ENCODE results near the gene HOXB13.
A peak's percentile ranks its signal among the peaks of the same experiment; 100 is the strongest.

Gene HOXB13

DNA sequence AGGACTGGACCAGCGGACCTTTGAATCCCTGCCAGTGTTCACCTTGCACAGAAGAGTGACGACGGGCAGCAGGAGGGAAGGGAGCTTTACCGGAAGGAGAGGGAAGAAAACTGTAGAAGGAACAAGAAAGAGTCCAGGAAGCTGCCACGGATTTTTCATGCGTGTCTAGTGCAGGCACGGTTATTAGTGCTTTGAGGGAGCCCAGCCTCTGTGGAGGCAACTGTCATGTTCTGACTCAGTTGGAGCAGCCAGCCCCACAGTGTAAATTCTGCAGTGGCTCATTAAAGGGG is 6.5 kb upstream of the HOXB13 start:
- no peaks in the 10 kb centered on the region for H3K9me3 Mint-ChIP-seq
- peaks cover 34% of the 10 kb centered on the region for H3K4me1 Mint-ChIP-seq
- DNase-seq (no peak), ATAC-seq (no peak)
- H3K27me3 Mint-ChIP-seq, result peaks cover 97% of the 10 kb centered on the region
- H3K4me3 Mint-ChIP-seq, result no peak overlapping the region
- H3K27ac Mint-ChIP-seq, result no peak overlapping the region

DNA sequence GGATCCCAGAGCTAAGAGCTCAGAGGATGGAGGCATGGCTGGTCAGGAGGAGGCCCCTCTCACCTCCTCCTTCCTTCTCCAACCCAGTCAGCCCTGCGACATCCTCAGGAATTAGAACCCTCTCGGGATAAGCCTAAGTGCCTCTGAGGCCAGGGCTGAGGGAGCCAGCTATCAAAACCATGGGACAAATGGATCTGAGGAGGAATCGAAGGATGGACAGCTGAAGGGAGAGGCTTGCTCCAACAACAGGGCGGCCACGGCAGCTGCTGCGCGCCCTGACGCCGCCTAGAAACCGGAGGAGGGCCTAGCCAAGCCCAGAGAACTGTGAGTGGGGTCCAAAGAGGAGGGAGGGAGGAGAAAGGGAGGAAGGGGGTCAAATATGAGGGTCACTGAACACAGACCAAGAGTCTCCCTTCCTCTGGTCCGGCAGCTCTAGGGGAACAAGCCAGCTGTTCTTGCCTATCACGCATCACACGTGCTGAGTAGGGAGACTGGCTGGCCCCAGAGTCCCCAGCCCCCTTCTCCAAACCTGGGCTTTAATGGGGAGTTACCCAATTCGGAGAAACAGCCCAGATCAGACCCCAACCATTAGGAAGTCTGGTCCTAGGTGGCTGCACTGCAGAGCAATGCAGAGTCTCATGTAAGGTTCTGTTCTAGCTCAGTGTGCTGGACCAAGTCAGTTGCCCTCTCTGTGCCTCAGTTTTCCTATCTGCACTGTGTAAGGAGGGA is 5.9 kb upstream of the HOXB13 start:
- H3K27me3 Mint-ChIP-seq, result peaks cover 97% of the 10 kb centered on the region
- no peak overlapping the region for H3K27ac Mint-ChIP-seq
- no peak for DNase-seq
- H3K4me1 Mint-ChIP-seq, result peaks cover 32% of the 10 kb centered on the region
- no peak for ATAC-seq
- H3K4me3 Mint-ChIP-seq, result no peak overlapping the region
- H3K9me3 Mint-ChIP-seq, result no peaks in the 10 kb centered on the region

DNA sequence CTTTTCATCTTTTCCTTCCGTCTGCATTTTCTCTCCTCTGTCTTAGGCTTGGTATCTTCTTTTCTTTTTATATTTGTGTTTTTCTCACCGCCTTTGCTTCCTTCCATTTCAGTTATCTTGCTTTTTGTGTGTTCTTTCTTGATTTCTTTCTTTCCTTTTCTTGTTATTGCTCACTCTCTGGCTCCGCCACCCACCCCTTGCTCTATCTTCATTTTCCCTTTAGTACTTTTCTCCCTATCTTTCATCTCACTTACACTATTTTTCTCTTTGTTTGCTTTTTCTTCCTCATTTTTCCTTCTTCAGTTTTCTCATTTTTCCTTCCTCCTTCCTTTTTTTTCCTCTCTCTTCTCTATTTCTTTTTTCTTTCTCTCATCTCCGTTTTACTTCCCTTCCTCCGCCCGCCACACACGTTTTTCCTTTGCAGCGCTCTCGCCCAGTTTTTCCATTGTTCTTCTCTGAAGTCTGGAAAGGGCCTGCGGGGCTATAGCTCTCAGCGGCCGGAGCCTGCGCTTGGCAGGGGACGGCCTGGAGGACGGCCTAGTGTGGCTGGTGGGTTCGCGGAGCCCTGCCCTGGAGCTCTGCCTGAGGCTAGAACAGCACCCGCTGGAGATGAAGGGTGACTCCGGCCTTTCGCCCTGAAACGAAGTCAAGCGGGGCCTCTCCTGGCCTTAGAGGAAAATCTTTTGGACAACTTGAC is 5.2 kb upstream of the HOXB13 start:
- Mint-ChIP-seq H3K27ac (no peak overlapping the region), H3K4me3 (peak overlapping the region; percentile 67 to 70), H3K27me3 (peaks cover 97% of the 10 kb centered on the region), H3K4me1 (peaks cover 32% of the 10 kb centered on the region), H3K9me3 (no peaks in the 10 kb centered on the region)
- ATAC-seq (no peak), DNase-seq (no peak)

DNA sequence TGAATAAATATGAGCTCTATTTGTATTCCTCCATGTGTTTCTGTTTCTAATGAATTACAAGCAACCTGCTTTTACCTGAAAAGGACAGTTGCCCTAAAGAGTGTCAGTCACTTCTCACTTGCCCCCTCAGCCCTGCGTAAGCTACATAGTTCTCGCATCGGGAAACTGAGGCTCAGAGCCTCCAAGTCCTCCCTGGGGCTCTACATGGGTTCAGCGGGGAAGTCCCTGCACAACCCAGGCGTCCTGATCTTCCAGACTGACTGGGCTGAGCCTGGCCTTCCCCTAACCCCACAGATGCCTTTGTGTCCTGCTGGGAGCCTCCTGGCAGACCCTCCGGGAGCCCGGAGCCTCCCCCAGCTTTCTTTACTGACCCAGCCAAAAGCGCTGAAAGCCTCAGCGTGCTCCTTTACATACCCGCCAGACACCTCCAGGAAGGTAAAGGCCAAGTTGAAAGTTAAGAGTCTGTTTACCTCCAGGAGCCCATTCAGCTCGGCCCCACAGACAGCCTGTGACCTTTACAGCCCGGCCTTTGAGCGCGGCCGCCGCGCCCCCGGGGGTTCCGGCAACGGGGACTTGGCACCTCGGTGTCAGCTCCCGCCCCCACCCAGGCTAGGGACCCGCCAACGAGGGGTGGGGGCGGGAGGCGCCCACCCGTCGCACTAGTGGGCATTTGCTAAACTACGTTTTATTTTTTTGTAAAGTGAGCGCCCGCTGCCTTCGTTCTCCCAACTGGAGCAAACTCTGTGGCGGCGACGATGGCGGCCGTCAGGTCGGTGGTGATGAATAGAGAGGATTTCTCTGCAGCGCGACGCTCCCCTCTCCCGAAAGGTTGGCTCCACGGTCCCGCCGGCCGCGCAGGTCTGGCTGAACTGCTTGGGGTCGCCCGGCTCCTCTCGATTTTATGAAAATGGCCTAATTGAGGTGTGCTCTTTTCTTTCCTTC is 4.4 kb upstream of the HOXB13 start:
- no peak for DNase-seq
- no peaks in the 10 kb centered on the region for H3K9me3 Mint-ChIP-seq
- H3K27ac Mint-ChIP-seq, result no peak overlapping the region
- no peak for ATAC-seq
- H3K27me3 Mint-ChIP-seq, result peaks cover 97% of the 10 kb centered on the region
- peaks cover 36% of the 10 kb centered on the region for H3K4me1 Mint-ChIP-seq
- peak overlapping the region; percentile 67 to 70 for H3K4me3 Mint-ChIP-seq

DNA sequence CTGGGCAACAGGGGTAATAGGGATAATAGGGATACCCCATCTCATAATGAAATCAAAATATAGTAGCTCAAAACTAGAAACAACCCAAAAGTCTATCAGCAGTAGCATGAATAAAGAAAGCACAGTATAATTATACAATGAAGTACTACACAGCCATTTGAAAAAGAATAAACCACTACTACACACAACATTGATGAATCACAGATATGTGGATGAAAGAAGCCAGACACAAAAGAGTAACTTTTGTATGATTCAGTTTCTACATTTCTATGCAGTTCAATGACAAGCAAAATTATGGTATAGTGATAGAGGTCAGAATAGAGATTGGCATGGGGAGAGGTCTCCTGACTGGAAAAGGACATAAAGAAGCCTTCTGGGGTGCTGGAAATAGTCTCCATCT is 2.8 kb upstream of the HOXB13 start:
- DNase-seq (no peak), ATAC-seq (no peak)
- H3K9me3 Mint-ChIP-seq, result no peaks in the 10 kb centered on the region
- peaks cover 97% of the 10 kb centered on the region for H3K27me3 Mint-ChIP-seq
- peaks cover 48% of the 10 kb centered on the region for H3K4me1 Mint-ChIP-seq
- no peak overlapping the region for H3K4me3 Mint-ChIP-seq
- H3K27ac Mint-ChIP-seq, result no peak overlapping the region

DNA sequence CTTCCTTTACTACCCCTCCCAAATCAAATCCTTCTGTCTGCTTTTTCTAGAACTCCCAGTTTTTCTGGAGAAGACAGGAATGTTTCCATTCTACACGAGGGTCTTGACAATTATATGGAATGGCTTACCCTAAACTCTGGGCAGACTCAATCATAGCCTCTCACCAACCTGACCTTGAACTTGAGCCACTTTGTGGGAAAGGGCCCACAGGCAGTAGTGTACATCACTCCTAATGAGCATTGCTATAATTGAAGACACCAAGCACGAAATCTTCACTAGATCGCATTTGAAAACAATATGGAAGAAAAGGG is 1.6 kb upstream of the HOXB13 start:
- Mint-ChIP-seq H3K4me3 (no peak overlapping the region), H3K4me1 (peaks cover 57% of the 10 kb centered on the region), H3K27me3 (peaks cover 97% of the 10 kb centered on the region), H3K27ac (no peak overlapping the region), H3K9me3 (no peaks in the 10 kb centered on the region)
- DNase-seq (no peak), ATAC-seq (no peak)

DNA sequence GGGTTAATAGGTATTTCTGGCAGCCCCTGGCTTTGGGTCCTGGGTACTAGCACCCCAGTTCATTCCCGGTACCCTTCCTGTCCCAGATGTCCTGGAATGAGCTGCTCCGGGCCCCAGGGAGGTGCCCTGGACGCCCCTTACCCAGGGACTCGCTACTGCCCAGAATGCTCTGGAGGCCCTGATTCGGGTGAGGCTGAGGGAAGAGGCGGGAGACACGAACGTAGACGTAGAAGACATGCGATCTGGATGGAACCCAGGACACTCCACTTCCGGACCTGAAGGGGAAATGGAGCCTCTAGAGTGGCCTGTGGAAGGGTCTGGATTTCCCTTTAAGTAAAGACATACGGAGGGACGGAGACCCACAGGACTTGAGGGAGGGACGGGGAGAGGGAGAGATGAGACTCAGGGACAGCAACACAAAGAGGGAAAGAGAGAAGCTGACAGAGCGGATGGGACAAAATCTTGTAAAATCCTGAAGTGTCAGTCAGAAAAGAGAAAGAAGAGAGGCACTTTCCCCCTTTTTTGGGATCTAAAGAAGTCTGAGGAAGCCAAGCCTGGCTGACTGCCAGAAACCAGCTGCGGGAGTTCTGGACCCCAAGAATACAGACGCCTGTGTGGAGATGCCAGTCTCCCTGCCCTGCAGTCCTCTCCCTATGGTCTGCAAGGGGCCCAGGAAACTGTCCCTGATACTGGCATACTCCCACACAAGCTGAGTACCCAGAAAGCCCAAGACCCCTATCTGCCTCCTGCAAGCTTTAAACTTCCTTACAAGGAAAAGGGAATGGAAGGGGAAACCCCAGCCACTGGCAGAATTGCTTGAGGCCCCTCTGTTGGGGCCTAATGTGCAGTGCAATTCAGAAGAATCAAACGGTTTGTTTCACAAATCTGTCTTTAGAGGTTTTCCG is 1.0 kb upstream of the HOXB13 start:
- Mint-ChIP-seq H3K9me3 (no peaks in the 10 kb centered on the region), H3K27me3 (peaks cover 97% of the 10 kb centered on the region), H3K27ac (no peak overlapping the region), H3K4me1 (peaks cover 63% of the 10 kb centered on the region), H3K4me3 (peak overlapping the region in 1 of 2 donors; percentile 63)
- ATAC-seq (no peak), DNase-seq (no peak)

DNA sequence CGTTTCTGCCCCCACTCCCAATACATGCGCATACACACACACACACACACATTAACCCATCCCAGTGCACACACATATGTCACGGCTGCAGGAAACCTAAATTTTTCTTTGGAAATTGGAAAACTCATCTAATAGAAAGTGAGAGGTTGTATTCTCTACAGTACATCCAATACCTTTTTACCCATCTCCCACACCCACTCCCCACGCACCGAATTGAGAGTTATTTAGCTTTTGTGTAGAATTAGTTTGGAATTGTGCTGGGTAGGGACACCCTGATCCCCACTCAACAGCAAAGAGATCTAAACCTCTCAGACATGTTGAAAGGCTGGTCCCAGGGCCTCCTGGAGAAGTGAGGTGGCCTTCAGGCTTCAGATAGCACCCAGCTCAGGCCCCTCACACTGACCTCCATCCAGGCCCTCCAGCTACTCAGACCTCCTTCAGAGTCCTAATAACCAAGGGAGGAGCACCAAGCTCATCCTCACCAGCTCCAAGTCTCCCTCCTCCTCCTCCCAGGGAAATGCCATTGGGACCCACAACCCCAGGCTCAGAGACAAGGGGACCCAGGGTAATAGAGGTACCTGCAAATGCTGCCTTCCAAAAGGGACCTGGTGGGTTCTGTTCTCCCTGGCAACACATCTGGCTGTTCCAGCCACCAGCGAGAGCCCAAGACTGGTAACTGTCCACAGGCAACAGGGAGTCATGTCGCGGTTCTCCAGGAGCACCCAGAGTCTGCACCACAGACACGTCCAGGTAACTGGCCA is 955 bp downstream of the HOXB13 start:
- Mint-ChIP-seq H3K4me1 (peaks cover 68% of the 10 kb centered on the region), H3K27ac (no peak overlapping the region), H3K9me3 (no peaks in the 10 kb centered on the region), H3K27me3 (peaks cover 97% of the 10 kb centered on the region), H3K4me3 (peak overlapping the region; percentile 63 to 64)
- no peak for ATAC-seq
- DNase-seq, result no peak

DNA sequence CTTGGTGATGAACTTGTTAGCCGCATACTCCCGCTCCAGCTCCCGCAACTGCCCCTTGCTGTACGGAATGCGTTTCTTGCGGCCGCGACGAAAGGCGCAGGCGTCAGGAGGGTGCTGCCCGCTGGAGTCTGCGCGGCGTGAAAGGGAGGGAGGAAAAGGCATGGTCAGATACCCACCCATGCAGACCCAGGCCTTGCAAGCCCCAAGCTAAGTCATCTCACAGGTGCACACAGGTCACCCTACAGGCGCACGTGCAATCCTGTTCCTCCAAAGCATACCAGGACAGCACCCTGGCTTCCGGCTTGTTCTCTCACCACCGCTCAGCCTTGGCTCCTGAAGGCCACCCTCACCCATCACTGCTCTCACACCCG is 1.6 kb downstream of the HOXB13 start:
- peaks cover 97% of the 10 kb centered on the region for H3K27me3 Mint-ChIP-seq
- H3K4me1 Mint-ChIP-seq, result peaks cover 71% of the 10 kb centered on the region
- DNase-seq (no peak), ATAC-seq (no peak)
- H3K9me3 Mint-ChIP-seq, result no peaks in the 10 kb centered on the region
- no peak overlapping the region for H3K4me3 Mint-ChIP-seq
- no peak overlapping the region for H3K27ac Mint-ChIP-seq

DNA sequence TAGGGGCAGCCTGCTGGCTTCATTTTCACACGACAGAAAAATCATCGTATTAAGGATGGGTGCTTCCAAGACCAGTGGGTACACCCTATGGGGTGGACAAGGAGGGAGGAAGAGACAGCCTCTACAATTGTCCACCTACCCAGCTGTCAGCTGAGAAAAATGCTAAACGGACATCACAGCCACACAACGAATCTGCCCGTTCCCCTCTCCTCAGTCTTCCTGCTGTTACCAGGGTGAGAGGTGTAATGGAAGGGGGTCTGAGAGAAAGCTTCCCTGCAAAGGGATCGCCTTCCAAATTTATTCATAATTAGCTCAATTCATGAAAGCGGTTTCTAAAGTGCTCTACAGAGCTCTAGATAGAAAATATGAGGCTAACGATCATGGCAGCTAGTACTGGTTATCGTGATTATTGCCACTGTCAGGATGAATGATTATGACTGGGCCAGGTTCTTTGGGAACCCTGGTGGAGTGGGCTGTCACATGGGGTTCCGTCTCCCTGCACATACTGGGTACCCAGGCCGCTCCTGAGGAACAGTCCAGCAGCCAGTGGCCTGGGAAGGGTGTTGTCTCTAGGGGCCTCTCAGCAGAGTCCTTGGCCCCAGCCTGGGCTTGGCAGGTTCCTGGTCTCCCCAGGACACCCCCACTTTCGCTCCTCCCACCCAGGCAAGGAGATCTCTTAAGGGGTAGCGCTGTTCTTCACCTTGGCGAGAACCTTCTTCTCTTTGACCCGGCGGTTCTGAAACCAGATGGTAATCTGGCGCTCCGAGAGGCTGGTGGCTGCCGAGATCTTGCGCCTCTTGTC is 2.2 kb downstream of the HOXB13 start:
- DNase-seq, result no peak
- peaks cover 100% of the 10 kb centered on the region for H3K27me3 Mint-ChIP-seq
- H3K27ac Mint-ChIP-seq, result no peak overlapping the region
- no peak overlapping the region for H3K4me3 Mint-ChIP-seq
- H3K4me1 Mint-ChIP-seq, result peaks cover 71% of the 10 kb centered on the region
- ATAC-seq, result no peak
- H3K9me3 Mint-ChIP-seq, result no peaks in the 10 kb centered on the region

DNA sequence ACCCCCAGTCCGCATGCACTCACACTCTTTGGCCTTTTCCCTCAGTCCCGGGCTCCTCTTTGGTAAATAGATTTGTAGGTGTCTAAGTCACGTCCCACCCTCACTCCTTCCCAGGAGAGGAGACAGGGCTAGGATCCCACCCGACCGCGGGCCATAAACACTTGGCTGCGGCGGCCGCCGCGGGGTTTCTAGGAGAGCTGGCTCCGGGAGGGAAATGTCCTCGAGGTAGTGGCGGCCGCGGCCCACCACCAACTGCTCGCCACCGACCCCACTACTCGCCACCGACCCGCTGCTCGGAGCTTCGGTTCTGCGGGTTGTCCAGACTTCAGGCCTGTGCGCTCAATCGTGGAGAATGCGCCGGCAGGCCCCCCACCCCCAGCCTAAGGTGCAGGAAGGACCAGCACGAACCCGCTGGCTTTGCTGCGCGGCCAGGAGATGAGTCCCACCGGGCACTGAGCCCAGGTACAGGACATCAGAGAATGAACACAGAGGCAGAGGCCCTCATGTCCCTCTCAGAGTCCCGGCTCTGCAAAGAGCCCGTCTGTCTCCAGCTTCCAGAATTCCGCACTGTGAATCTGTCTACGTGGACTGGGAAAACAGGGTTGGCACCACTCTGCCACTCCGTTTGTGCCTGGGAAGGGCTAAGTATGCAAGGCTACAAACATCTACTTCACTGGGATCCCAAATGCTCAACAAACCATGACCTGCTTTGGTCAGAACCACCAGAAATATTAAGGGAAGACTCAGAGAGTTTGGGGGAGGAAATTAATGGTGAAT is 3.1 kb downstream of the HOXB13 start:
- H3K27me3 Mint-ChIP-seq, result peaks cover 100% of the 10 kb centered on the region
- no peak overlapping the region for H3K27ac Mint-ChIP-seq
- H3K4me1 Mint-ChIP-seq, result peaks cover 78% of the 10 kb centered on the region
- no peak for DNase-seq
- peak overlapping the region; percentile 54 to 77 for H3K4me3 Mint-ChIP-seq
- no peaks in the 10 kb centered on the region for H3K9me3 Mint-ChIP-seq
- ATAC-seq, result no peak

DNA sequence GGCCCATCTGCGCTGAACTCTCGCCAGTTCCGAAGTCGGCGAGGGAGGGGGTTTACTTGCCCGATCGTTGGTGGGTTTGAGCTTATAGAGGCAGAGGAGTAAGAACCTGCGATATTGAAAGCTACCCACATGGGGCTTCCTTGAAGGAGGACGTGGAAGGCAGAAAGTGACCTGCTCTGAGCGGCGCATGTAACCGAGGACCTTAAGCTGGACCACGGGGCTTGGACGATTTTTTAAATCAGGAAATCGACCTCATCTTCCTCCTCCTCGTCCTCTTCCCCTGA is 3.6 kb downstream of the HOXB13 start:
- ATAC-seq (peak; percentile 10), DNase-seq (no peak)
- peaks cover 83% of the 10 kb centered on the region for H3K4me1 Mint-ChIP-seq
- H3K9me3 Mint-ChIP-seq, result no peaks in the 10 kb centered on the region
- H3K27ac Mint-ChIP-seq, result no peak overlapping the region
- peaks cover 100% of the 10 kb centered on the region for H3K27me3 Mint-ChIP-seq
- H3K4me3 Mint-ChIP-seq, result peak overlapping the region; percentile 54 to 77

DNA sequence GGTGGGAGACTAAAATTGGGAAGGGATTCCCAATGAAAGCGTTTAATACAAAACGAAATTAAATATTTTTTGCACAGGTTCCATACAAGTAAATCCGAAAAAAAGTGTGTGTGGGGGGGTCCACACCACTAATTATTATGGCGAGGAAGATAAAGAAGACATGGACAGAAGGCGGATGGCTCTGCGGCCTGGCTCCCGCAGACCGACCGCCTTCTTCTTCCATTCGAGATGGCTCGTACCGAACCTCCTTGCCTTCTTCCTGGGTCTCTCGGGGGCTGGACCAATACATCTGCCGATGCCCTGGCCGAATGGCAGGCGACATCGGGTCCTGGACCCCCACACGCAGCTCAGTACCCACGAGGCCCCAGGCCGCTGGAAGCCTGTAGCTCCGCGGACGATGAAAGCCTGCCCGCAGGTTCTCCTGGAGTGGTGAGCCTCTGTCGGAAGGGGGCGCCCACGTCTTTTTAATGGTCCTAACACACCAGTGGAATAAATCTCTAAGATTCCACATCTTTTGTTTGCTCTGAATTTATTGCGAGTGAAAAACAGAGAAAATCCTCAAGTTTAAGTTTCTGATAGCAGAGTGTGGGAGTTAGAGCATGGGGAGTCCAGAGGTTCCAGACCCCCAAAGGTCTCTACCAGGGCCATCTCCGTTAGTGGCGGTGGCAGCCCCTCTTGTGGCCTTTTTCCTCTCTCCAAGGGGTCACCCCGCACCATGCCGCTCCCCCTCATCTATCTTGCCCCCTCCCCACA is 4.1 kb downstream of the HOXB13 start:
- H3K27ac Mint-ChIP-seq, result peak overlapping the region in 1 of 2 donors; percentile 92
- no peaks in the 10 kb centered on the region for H3K9me3 Mint-ChIP-seq

More for the DNA sequence above, 4.1 kb downstream of the HOXB13 start:
- ATAC-seq, result peak; percentile 83
- H3K27me3 Mint-ChIP-seq, result peaks cover 100% of the 10 kb centered on the region
- H3K4me3 Mint-ChIP-seq, result peak overlapping the region; percentile 64 to 77
- H3K4me1 Mint-ChIP-seq, result peaks cover 82% of the 10 kb centered on the region
- DNase-seq, result peak; percentile 73 to 78
